K562 (cell line): ENCODE results near the gene VIPR2. TPM values are rescaled to one million over a fixed set of nuclear protein-coding genes. Genes with fewer than 3 reads are reported as not detected.

Experiments
- ATAC-seq: fragments of 200-7000 bp; cut with Tn5 transposase; 3 replicates; pipeline ENCODE4 v1.9.1; 2020; ENCODE audit warnings: moderate library complexity
- BruUV-seq: library from RNA; stranded (reverse); fragments of 400-500 nt; replicated peaks from 2 replicates; lab custom pipeline; 2021; lab: Mats Ljungman, UMichigan
- CTCF ChIA-PET: fragments of 300-600 bp; formaldehyde crosslinking; extraction: SDS; loops from one replicate; lab custom pipeline; 2021; ENCODE audit warnings: low intra/inter-chr PET ratio; lab: Yijun Ruan, JAX
- POLR2A ChIA-PET: fragments of 300-600, 350-650 bp; sonication (Branson Sonifier 250); formaldehyde crosslinking; extraction: SDS; loops from one replicate; lab custom pipeline; 2021; ENCODE audit warnings: antibody characterized with exemption, inconsistent platforms; lab: Yijun Ruan, JAX
- DNase-seq, 4 experiments: peaks; one replicate each; pipeline versions ENCODE4 v3.0.0 to v3.0.0-alpha.2; 2011 to 2018; ENCODE audit warnings: low spot score in 3 of 4, mixed read lengths in 3 of 4; ENCODE audit errors: extremely low read depth in 1 of 4
- FAIRE-seq: peaks from 2 replicates; lab custom pipeline; 2011; peaks lifted over from hg19 to GRCh38; lab: Jason Lieb, UNC
- H2AFZ ChIP-seq: 2 replicates; pipeline ENCODE4 v1.6.0; 2011; ENCODE audit warnings: low read depth, low read length, control low read depth, inconsistent platforms
- H3K27ac ChIP-seq: fragments of 200-600 bp; 3 replicates; pipeline ENCODE4 v1.8.0; 2011; ENCODE audit warnings: low read depth, mild to moderate bottlenecking, control low read depth, inconsistent platforms, low read length, moderate library complexity, mixed read lengths; ENCODE audit errors: extremely low read depth
- H3K27me3 ChIP-seq, 2 experiments: fragments of 300-600 bp in 1 of 2; 2 replicates in 1 of 2; 3 replicates in 1 of 2; pipeline versions ENCODE4 v1.6.0 to v1.8.0; 2011; ENCODE audit warnings: inconsistent platforms in 2 of 2, low read length in 2 of 2, mild to moderate bottlenecking in 1 of 2, mixed read lengths in 1 of 2, moderate library complexity in 1 of 2; ENCODE audit not compliant: control insufficient read depth in 2 of 2, insufficient read depth in 2 of 2
- H3K36me3 ChIP-seq: fragments of 300-600 bp; 3 replicates; pipeline ENCODE4 v1.8.0; 2011; ENCODE audit warnings: mild to moderate bottlenecking, low read length, inconsistent platforms; ENCODE audit not compliant: control insufficient read depth, insufficient read depth
- H3K4me1 ChIP-seq, 2 experiments: fragments of 200-600 bp in 1 of 2; replicated peaks in 1 of 2; 2 replicates in 1 of 2; 3 replicates in 1 of 2; pipeline versions ENCODE4 v1.5.1 to v1.8.0; 2011; ENCODE audit warnings: inconsistent platforms in 2 of 2, low read length in 2 of 2, mild to moderate bottlenecking in 1 of 2, mixed read lengths in 1 of 2, moderate library complexity in 1 of 2; ENCODE audit not compliant: control insufficient read depth in 2 of 2, insufficient read depth in 2 of 2
- H3K4me2 ChIP-seq: 2 replicates; pipeline ENCODE4 v1.6.1; 2011; ENCODE audit warnings: low read length, control low read depth, inconsistent platforms, mixed read lengths; ENCODE audit not compliant: insufficient read depth
- H3K4me3 ChIP-seq: fragments of 200-600 bp; sonication (generic), shearing (Covaris generic); 2 replicates; pipeline ENCODE4 v1.5.1; 2016; ENCODE audit warnings: control low read depth, inconsistent platforms
- H3K79me2 ChIP-seq: fragments of 200-600 bp; 3 replicates; pipeline ENCODE4 v1.8.0; 2011; ENCODE audit warnings: low read length, inconsistent platforms; ENCODE audit not compliant: control insufficient read depth, insufficient read depth
- H3K9ac ChIP-seq, 2 experiments: 2 replicates each; pipeline versions ENCODE4 v1.6.0 to v1.6.1; 2011; ENCODE audit warnings: low read depth in 2 of 2, low read length in 2 of 2, control low read depth in 1 of 2, inconsistent platforms in 1 of 2, mild to moderate bottlenecking in 1 of 2, mixed read lengths in 1 of 2; ENCODE audit not compliant: insufficient read depth in 1 of 2
- H3K9me1 ChIP-seq: one replicate; pipeline ENCODE4 v1.6.0; 2011; ENCODE audit warnings: inconsistent platforms, mild to moderate bottlenecking, low read length, moderate library complexity; ENCODE audit not compliant: control insufficient read depth, insufficient read depth
- H3K9me3 ChIP-seq: replicated peaks from 2 replicates; pipeline ENCODE4 v1.5.1; 2011; ENCODE audit warnings: low read depth, low read length, inconsistent platforms; ENCODE audit not compliant: control insufficient read depth, insufficient read depth
- H4K20me1 ChIP-seq: replicated peaks from 2 replicates; pipeline ENCODE4 v1.6.1; 2011; ENCODE audit warnings: low read length, inconsistent platforms, mixed read lengths; ENCODE audit not compliant: control insufficient read depth, insufficient read depth
- CREM ChIP-seq: IDR thresholded peaks from 2 replicates; pipeline ENCODE4 v1.6.1; 2014; ENCODE audit warnings: antibody characterized with exemption, low read depth
- EZH2 ChIP-seq: IDR thresholded peaks from 2 replicates; pipeline ENCODE4 v1.6.1; 2012; ENCODE audit warnings: low read depth, mild to moderate bottlenecking, inconsistent platforms, low read length, borderline replicate concordance
- NR1H2 ChIP-seq: sonication (generic); formaldehyde crosslinking; IDR thresholded peaks from 2 replicates; pipeline ENCODE4 v1.4.0; 2020; ENCODE audit warnings: mild to moderate bottlenecking, missing genetic modification reagents
- NR3C1 ChIP-seq: sonication (generic); formaldehyde crosslinking; IDR thresholded peaks from 2 replicates; pipeline ENCODE4 v1.8.1; 2022; ENCODE audit warnings: missing genetic modification reagents
- ZNF174 ChIP-seq: fragments of 250-450 bp; sonication (Bioruptor Pico); IDR thresholded peaks from 2 replicates; pipeline ENCODE4 v1.4.0; 2020; ENCODE audit warnings: mild to moderate bottlenecking
- ZNF445 ChIP-seq: fragments of 250-450 bp; sonication (Bioruptor Pico); IDR thresholded peaks from 2 replicates; pipeline ENCODE4 v1.4.0; 2020; ENCODE audit warnings: low read depth, mild to moderate bottlenecking, moderate library complexity
- WGBS: fragments of 100-300 bp; shearing (Covaris generic); methylation state at CpG from one replicate; pipeline ENCODE4 v1.1.6; 2016; ENCODE audit warnings: low coverage, mixed read lengths; ENCODE audit not compliant: insufficient coverage; ENCODE audit errors: missing lambda C conversion rate; 5-methylcytosine and 5-hydroxymethylcytosine counted together
- in situ Hi-C: fragments of 300-500 bp; cut with MboI; formaldehyde crosslinking; loops from 4 replicates; pipeline ENCODE4 v1.15.0; 2018; ENCODE audit warnings: inconsistent platforms, mixed read lengths
- intact Hi-C: fragments of 100-400 bp; cut with micrococcal nuclease; formaldehyde crosslinking; loops from 2 replicates; pipeline ENCODE4 v1.14.2; 2022
- polyA plus RNA-seq, 8 experiments: library from polyadenylated mRNA; depleted of rRNA in 4 of 8; stranded (reverse) in 5 of 8; unstranded in 3 of 8; fragments of >200 nt; fragmentation: Nextera tagmentation in 2 of 8; fragmentation: Illumina TruSeq in 1 of 8; extraction: Ambion mirVana in 2 of 8; extraction: Trizol in 1 of 8; gene quantifications; 2 replicates each; pipeline versions ENCODE4 v1.2.1 to v1.2.3, GENCODE V29; 2011 to 2014; ENCODE audit warnings: inconsistent platforms in 1 of 8, missing spikeins in 1 of 8
- total RNA-seq, 7 experiments: library from RNA; depleted of rRNA in 6 of 7; stranded (reverse); fragments of >200 nt in 6 of 7; fragmentation: Illumina TruSeq in 2 of 7; extraction: Trizol in 2 of 7; gene quantifications; 2 replicates each; pipeline versions ENCODE4 v1.2.1 to v1.2.3, GENCODE V29; 2011 to 2021; ENCODE audit warnings: low replicate concordance in 1 of 7
- TF ChIP-seq, protein P1 (sequence below): IDR thresholded peaks from 2 replicates; pipeline ENCODE4 v1.6.1; 2011; ENCODE audit not compliant: insufficient read length; ENCODE audit errors: extremely low read depth

VIPR2 gene
- total and polyA plus RNA-seq, 9 of the 15 experiments (the other 6 are each of a cell fraction or from before 2014, with no cell fraction given): 0.04 TPM; not detected in 8

- no peaks in the 10 kb centered on the region for H3K36me3 ChIP-seq
- TF ChIP-seq NR3C1 (CRISPR knock-in tag): no peak
- TF ChIP-seq ZNF445 (CRISPR knock-in tag): no peak
- TF ChIP-seq CREM: no peak
- TF ChIP-seq, protein P1, sequence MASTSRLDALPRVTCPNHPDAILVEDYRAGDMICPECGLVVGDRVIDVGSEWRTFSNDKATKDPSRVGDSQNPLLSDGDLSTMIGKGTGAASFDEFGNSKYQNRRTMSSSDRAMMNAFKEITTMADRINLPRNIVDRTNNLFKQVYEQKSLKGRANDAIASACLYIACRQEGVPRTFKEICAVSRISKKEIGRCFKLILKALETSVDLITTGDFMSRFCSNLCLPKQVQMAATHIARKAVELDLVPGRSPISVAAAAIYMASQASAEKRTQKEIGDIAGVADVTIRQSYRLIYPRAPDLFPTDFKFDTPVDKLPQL: no peak
- 0 out of 2 replicates have a peak, but pooled peaks have one; percentile 58 for TF ChIP-seq EZH2
- no peak for TF ChIP-seq ZNF174 (CRISPR knock-in tag)
- TF ChIP-seq NR1H2: no peak
- H3K9me1 ChIP-seq: no peaks in the 10 kb centered on the region
- no peak overlapping the region for H3K4me3 ChIP-seq
- H3K4me1 ChIP-seq: peaks cover 0 to 3% of the 10 kb centered on the region in 2 experiments; a peak in 1 of 5 replicates
- under 1% methylated on average over 13 of the region's 13 CpGs for WGBS
- H3K27ac ChIP-seq: no peak overlapping the region
- DNase-seq (no peak), ATAC-seq (no peak), FAIRE-seq (no peak)
- BruUV-seq: no TSS peak
- in situ Hi-C loops: no loop called here
- ChIA-PET CTCF (no interaction called here), POLR2A (interaction anchor here (1.0 kb wide), 1 partner anchor 24 kb away, joined by 3 read pairs; no protein-coding TSS in a partner anchor)
- peaks cover 67 to 85% of the 10 kb centered on the region in 2 experiments for H3K27me3 ChIP-seq
- no peaks in the 10 kb centered on the region for H3K79me2 ChIP-seq
- intact Hi-C loops: no loop called here
- H3K9me3 ChIP-seq: no peaks in the 10 kb centered on the region
- no peak overlapping the region for H3K4me2 ChIP-seq
- H3K9ac ChIP-seq: peak overlapping the region in 1 of 2 experiments; percentile 37; a peak in 1 of 4 replicates
- peaks cover 7% of the 10 kb centered on the region for H4K20me1 ChIP-seq
- H2AFZ ChIP-seq: no peak overlapping the region
Measured at GRCh38 chr7:159092701-159093121, 52.0 kb downstream of the VIPR2 start.
